HG03280 (cell line): ENCODE results near the gene OVAAL.

ENCODE experiments used
- ATAC-seq: cut with Tn5 transposase; IDR thresholded peaks from one replicate; pipeline ENCODE4 v1.9.1; 2021; ENCODE audit warnings: mild to moderate bottlenecking, moderate library complexity; ENCODE audit not compliant: unreplicated experiment

The OVAAL gene

GRCh38 chr1:180568184-180568583, 9.4 kb downstream of the OVAAL start:
- ATAC-seq: no peak

- no peak for ATAC-seq
Measured at GRCh38 chr1:180571060-180571831, 12.5 kb downstream of the OVAAL start.

GRCh38 chr1:180571832-180572636, 13.3 kb downstream of the OVAAL start:
- no peak for ATAC-seq

DNA sequence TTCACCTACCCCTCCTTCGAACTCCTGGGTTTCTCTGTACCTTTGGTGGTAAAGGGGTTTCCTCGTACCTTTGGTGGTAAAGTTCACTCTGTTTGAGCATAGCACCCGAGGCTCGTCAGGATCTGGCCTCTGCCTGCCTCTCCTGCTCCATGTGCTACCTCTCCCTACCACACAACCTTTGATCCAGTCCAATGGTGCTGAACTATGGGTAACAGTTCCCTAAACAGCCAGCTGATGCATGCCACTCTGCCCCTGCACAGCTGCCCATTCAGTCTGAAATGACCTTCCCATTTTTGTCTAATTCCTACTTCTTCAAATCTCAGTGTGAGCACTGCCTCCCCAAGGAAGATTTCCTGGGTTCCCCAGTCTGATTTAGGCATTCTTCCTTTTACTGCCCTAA, 14.0 kb downstream of the OVAAL start:
- no peak for ATAC-seq

GRCh38 chr1:180574031-180574713, 15.4 kb downstream of the OVAAL start:
- ATAC-seq: no peak

GRCh38 chr1:180577361-180577760, 18.6 kb downstream of the OVAAL start:
- no peak for ATAC-seq

GRCh38 chr1:180579961-180580611, 21.3 kb downstream of the OVAAL start:
- ATAC-seq: no peak

DNA sequence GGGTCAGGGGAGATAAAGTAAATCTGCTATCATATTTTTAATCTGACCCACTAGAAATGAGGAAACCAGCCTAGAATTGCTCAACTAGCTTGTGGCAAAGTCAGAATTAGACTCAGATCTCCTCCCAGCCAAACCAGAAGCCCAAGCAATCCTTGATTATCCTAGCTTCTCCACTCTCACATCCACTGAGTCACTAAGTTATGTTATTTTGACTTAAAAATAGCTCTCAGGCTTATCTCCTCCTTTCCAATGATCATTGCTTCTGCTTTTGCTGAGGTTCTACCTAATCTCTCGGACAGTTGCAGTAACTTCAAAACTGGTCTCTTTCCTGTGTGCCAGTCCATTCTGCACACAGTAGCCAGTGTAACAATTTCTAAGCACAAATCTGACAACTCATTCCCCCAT, 22.9 kb downstream of the OVAAL start:
- ATAC-seq: no peak

DNA sequence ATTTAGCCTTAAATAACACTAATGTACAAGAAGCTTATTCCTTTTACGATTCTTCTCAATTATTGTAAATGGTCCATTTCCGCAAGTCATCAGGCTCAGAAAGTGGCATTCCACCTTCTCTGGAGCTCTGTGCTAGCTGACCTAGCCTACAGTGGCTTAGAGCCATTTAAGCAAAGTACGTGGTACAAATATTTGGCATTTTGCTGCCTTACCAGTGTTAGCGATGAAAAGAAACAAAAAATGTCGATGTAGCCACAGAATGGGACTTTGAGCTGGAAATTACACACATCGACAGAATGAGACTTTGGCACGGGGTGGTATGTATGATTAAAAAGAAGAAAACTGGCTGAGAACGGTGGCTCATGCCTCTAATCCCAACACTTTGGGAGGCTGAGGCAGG, 26.1 kb downstream of the OVAAL start:
- ATAC-seq: no peak

DNA sequence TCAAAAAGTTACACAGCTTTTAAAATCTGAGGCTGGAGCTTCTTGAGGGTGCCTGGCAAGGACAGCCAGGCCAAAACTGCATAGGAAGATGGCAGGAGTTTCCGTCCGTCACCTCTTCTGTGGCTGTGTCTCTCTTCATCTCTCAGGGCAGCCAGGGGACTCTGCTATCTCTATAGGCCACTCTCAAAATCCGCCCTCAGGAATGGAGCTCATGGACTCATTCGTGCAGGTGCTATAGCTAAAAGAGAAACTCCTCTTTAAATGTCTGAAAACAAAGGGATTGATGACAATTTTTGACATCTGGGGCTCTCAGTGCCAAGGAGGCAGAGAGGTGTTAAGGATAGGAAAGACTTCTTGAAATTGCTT, 27.2 kb downstream of the OVAAL start:
- ATAC-seq: no peak

DNA sequence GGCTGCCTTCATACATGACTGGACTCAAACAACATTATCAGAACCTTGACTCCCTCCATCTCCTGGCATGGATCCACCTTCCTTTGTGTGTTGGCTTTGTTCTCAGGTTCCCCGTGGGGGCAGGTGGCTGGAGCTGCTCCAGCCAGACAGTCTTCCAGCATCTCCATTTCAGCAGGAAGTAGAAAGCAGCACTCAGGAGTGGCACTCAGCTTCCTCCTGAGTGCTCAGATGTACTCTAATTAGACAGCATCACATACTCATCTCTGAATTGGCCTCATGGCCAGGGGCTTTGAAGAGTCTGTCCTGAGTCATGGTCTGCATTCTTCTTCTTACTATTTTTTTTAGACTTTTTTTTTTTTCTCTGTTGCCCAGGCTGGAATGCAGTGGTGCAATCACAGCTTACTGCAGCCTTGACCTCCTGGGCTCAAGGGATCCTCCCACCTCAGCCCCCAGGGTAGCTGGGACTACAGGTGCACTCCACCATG, 27.9 kb downstream of the OVAAL start:
- ATAC-seq: no peak

DNA sequence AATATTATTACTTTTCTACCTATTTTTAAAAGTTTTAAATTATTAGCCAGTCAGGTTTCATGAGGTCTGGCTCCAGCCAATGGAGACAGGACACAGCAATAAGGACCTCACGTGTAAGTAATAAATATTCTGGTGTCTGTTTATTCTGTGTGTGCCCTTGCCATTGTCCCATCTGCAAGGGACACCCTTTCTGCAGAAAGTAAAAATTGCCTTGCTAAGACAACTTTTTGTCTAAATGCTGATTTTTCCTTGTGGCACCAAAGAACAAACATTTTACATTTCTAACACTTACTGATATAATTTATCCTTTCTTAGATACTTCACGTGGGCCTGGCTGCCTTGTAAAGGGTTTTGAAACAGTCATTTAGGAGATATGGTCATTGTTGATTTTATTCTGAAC, 29.4 kb downstream of the OVAAL start:
- no peak for ATAC-seq

DNA sequence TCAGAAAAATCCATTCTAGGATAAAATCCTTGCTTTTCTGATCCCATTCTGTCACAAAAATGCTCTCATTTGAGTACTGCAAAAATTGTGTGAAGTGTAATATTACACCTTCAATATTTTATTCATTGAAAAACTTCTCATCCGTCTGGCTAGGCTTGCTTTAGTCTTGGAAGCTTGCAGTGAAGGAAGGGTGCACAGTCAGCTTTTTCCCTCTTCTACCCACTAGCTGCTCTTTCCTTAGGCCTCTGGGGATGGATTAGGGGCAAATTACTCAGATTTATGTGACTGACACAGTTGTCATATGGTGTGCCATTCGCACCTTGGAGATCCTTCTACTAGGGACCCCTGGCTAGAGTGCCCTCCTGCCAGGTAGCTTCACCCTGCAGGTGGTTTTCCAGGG, 32.1 kb downstream of the OVAAL start:
- no peak for ATAC-seq

- no peak for ATAC-seq
Measured at GRCh38 chr1:180593382-180593781, 34.6 kb downstream of the OVAAL start.

- ATAC-seq: no peak
Measured at GRCh38 chr1:180594723-180595122, 36.0 kb downstream of the OVAAL start.

DNA sequence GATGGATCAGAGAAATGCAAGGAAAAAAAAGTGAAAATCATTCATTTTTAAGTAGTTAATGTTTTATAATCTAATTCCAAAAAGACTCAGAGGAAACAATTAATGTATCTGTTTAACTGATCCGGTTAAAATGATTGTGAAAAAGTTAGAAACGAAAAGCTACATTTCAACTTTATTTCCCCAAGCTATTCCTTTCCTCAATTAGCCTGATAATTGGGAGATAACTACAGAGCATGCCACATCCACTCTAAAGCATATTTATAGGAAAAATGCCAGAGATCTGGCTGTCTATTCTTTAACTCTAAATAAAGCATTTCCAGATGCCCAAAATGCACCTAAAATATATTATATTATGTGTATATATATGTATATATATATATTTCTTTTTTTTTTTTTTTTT, 37.2 kb downstream of the OVAAL start:
- no peak for ATAC-seq

DNA sequence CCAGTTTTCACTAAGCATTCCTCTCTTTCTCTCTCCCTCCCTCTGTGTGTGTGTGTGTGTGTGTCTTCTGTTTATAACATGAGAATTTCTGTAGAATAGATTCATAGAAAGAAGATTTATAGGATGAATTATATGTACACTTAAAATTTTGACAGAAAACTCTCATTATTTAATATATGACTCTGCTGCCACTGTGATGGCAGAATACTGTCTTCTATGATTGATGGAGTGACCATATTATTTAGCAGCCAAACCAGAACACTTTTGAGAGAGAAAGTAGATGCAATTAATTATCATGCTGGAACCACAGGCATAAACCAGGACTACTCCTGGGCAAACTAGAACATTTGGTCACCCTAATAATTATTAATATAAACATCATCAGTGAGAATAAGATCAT, 38.8 kb downstream of the OVAAL start:
- no peak for ATAC-seq

DNA sequence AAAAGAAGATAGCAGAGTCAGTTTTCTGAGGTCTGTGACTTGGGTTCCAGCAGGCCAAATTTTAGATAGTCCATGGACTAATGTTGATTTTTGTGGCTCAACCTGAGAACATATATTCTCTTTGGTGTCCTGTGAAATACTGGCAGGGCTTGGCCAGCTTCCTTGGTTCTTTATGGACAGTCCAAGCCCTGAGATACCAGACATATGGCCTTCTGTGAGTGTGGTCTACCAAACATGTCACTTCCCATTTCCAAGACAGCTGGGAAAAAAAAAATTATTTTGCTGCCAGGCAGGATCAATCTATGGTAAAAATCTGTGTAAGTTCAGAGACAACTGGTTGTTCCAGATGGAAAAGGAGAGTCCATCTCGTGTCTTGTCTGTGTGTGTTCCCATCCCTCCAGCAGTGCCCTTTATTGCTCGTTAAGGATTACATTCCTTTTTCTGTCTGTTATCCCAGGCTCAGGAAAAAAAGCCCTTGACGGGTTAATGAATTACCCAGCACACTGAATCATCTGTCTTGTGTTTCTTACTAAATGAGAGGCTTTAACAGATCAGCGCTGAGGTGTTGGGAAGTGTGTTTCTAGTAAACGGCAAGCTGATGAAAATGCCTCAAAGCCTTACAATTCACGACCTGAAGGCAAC, 39.7 kb downstream of the OVAAL start:
- no peak for ATAC-seq

DNA sequence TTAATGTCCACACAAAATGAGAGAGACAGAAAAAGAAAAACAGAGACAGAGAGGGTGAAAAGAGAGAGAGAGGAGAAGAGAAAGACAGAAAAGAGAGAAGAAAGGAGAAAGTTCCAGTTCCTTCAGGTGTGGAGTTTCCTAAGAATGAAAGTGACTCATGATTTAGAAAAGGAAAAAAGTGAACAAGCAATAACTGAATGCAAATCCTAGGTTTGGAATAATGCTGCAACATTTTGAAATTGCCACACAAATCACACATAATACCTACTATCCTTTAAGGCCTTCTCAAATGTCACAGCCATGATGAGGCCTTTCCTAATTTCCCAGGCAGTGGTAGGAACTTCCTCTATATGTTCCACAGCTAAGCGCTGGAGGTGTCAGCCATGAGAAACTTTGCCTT, 41.6 kb downstream of the OVAAL start:
- ATAC-seq: no peak

DNA sequence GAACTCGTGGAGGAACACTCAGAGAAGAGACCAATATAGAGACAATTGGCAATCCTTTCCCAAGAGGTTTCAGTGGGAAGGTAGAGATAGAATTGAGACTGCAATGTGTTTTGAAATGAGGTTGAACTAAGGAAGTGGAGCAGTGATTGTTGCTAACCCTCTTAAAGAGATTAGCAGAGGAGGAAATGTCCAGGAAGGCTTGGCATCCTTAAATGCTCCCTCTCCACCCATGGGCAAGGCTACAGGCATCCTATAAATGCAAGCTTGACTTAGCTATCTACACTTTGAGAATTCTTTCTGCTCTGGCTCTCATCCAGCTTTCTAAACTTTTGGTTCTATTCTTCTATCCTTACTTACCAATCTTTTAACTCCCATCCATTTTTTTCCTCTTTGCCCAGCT, 42.7 kb downstream of the OVAAL start:
- no peak for ATAC-seq
